ENCODE measurements around the gene CSNK2A2. TPM values are rescaled to one million over a fixed set of nuclear protein-coding genes. Genes with fewer than 3 reads are reported as not detected.

The CSNK2A2 gene
- total RNA-seq, 4 donors from 2014 or later = 28.7 to 53.5 (median 40.0) TPM

DNA sequence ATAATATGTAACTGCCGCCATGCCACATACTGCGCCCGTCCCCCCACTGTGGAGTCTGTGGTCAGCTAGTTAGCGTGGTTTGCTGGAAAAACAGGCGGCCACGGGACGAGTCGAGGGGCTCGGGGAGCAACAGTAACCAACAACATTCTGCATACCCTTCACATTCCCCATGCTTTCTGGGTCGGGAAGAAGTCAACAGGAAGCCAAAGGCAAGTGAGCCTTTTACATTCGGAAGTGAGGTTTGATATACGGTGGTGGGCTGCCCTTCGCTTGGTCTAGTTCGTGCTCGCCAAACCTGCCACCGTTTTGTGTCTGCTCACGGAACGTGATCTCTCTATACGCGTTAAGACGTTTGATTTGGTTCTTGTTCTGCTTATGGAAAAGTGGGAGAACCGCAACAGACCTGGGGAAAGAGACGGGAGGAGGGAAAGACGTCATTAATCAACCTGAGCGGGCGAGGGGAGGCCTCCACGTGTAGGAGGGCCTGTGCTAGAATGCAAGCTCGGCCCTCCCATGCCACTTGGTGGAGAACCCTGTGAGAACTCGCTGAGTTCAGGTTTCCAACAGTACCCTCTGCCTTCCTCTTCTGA lies 39.9 kb downstream of the CSNK2A2 start:
- H3K27ac ChIP-seq = no peak overlapping the region
- H3K9me3 ChIP-seq = no peaks in the 10 kb centered on the region
- no peak overlapping the region for H3K4me3 ChIP-seq
- intact Hi-C loops (cut with DNase I; ENCODE audit: low total_unique reads) (no loop called here), in situ Hi-C loops (cut with MboI; ENCODE audit: low pct_ligation_motif_present in 1 of 4, low pct_unique_long_range_greater_than_20kb in 1 of 4, low sequenced_read_pairs in 3 of 4) (no loop called here)
- no peaks in the 10 kb centered on the region for H3K27me3 ChIP-seq
- no peaks in the 10 kb centered on the region for H3K4me1 ChIP-seq
- 82 to 87% methylated on average over 13 to 29 of the region's 29 CpGs for WGBS, 2 donors (ENCODE audit: low coverage in 1 of 2)
- H3K36me3 ChIP-seq = peaks cover 0 to 15% (median 6%) of the 10 kb centered on the region in 4 donors
- TF ChIP-seq POLR2A (IDR thresholded peaks at IDR 0.05) (no peak), CTCF (IDR thresholded peaks at IDR 0.05) (no peak), EP300 (IDR thresholded peaks at IDR 0.05; ENCODE audit: low read depth) (no peak), POLR2AphosphoS5 (IDR thresholded peaks at IDR 0.05) (no peak)
- no peak for DNase-seq

GRCh38 chr16:58157239-58157638 lies 40.7 kb downstream of the CSNK2A2 start:
- TF ChIP-seq POLR2A (IDR thresholded peaks at IDR 0.05) (no peak), CTCF (IDR thresholded peaks at IDR 0.05) (no peak)
- in situ Hi-C loops (cut with MboI; ENCODE audit: low pct_ligation_motif_present in 1 of 4, low pct_unique_long_range_greater_than_20kb in 1 of 4, low sequenced_read_pairs in 3 of 4) (no loop called here), intact Hi-C loops (cut with DNase I; ENCODE audit: low total_unique reads) (no loop called here)
- peaks cover 0 to 7% (median 4%) of the 10 kb centered on the region in 4 donors for H3K36me3 ChIP-seq
- H3K9me3 ChIP-seq = no peaks in the 10 kb centered on the region
- DNase-seq = no peak
- no peaks in the 10 kb centered on the region for H3K27me3 ChIP-seq
- no peak overlapping the region for H3K4me3 ChIP-seq
- no peaks in the 10 kb centered on the region for H3K4me1 ChIP-seq
- H3K27ac ChIP-seq = no peak overlapping the region
- 80 to 83% methylated on average over 1 to 2 of the region's 2 CpGs for WGBS, 2 donors (ENCODE audit: low coverage in 1 of 2)

DNA sequence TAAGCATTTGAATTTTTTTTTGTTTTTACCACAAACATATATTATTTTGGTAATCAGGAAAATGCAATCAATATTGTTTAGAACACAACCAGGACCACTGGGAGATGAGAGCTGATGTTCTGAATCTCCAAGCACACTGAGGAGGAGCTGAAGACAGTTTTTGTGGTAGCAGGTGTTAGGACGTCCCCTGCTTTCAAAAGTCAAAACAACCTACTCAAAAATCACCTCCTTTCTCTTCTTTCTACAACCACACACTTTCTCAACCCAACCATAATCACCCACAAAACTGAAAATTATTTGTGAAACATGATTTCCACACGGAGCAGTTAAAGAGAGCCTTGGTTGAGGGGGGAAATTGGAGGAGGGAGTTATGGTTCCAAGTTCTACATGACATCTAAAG lies 42.1 kb downstream of the CSNK2A2 start:
- WGBS, 2 donors (ENCODE audit: low coverage in 1 of 2) = 63% methylated on average over 2 of the region's 2 CpGs; no CpG with 5 or more reads in 1 of the 2 donors
- in situ Hi-C loops (cut with MboI; ENCODE audit: low pct_ligation_motif_present in 1 of 4, low pct_unique_long_range_greater_than_20kb in 1 of 4, low sequenced_read_pairs in 3 of 4) (no loop called here), intact Hi-C loops (cut with DNase I; ENCODE audit: low total_unique reads) (no loop called here)
- no peak for DNase-seq
- no peak overlapping the region for H3K27ac ChIP-seq
- H3K27me3 ChIP-seq = no peaks in the 10 kb centered on the region
- no peaks in the 10 kb centered on the region for H3K4me1 ChIP-seq
- no peak overlapping the region for H3K4me3 ChIP-seq
- no peaks in the 10 kb centered on the region for H3K9me3 ChIP-seq
- TF ChIP-seq POLR2A (IDR thresholded peaks at IDR 0.05) (no peak), EP300 (IDR thresholded peaks at IDR 0.05; ENCODE audit: low read depth) (no peak), POLR2AphosphoS5 (IDR thresholded peaks at IDR 0.05) (no peak), CTCF (IDR thresholded peaks at IDR 0.05) (no peak)
- H3K36me3 ChIP-seq = no peaks in the 10 kb centered on the region

GRCh38 chr16:58154345-58154744 lies 43.6 kb downstream of the CSNK2A2 start:
- in situ Hi-C loops (cut with MboI; ENCODE audit: low pct_ligation_motif_present in 1 of 4, low pct_unique_long_range_greater_than_20kb in 1 of 4, low sequenced_read_pairs in 3 of 4) = no loop called here
- H3K4me3 ChIP-seq = no peak overlapping the region
- no peaks in the 10 kb centered on the region for H3K27me3 ChIP-seq
- DNase-seq = no peak
- H3K9me3 ChIP-seq = no peaks in the 10 kb centered on the region
- WGBS, 2 donors (ENCODE audit: low coverage in 1 of 2) = 93 to 94% methylated on average over 2 of the region's 2 CpGs
- intact Hi-C loops (cut with DNase I; ENCODE audit: low total_unique reads) = no loop called here
- H3K36me3 ChIP-seq = no peaks in the 10 kb centered on the region
- H3K4me1 ChIP-seq = no peaks in the 10 kb centered on the region
- no peak for TF ChIP-seq POLR2A (IDR thresholded peaks at IDR 0.05)
- TF ChIP-seq CTCF (IDR thresholded peaks at IDR 0.05) = no peak
- TF ChIP-seq POLR2AphosphoS5 (IDR thresholded peaks at IDR 0.05) = no peak
- TF ChIP-seq EP300 (IDR thresholded peaks at IDR 0.05; ENCODE audit: low read depth) = no peak
- H3K27ac ChIP-seq = no peak overlapping the region
